ENCODE results near the gene PPCS. TPM values are rescaled to one million over a fixed set of nuclear protein-coding genes. Genes with fewer than 3 reads are reported as not detected.

PPCS gene
- total RNA-seq: 32.6 and 33.9 TPM in 2 replicates
- long read RNA-seq, transcript PPCS-203 (3 exons, 1,431 nt): major isoform, 39 of 47 reads
- long read RNA-seq, partial matches to known transcripts: 1 of 47 reads
- long read RNA-seq, other reads (novel, unspliced or antisense): 4 of 47 reads

DNA sequence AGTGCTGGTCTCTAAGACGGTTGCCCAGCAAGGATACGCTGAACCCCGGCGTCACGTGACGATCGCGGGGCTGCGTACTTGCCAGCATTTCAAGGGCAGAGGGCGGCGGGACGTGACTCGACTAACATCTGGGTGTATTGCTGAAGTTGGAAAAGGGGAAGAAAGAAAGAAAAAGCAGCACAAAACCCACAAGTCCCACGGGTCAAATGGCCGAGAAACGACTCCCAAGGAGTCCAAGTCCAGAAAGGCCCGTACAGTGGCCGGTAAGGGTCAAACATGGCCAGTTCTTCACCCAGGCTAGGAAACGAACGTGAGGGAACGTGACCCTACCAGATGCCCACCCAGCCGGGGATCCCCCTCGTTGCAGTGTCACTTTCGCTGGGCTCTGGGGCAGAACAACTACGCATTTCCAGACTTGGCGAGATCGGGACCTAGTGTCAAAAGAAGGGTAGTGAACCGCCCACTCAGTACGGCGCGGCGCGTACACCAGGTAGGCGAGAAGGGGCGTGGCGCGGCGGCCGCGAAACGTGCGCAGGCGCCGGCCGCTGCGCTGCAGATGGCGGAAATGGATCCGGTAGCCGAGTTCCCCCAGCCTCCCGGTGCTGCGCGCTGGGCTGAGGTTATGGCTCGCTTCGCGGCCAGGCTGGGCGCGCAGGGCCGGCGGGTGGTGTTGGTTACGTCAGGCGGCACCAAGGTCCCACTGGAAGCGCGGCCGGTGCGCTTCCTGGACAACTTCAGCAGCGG lies at the start of gene PPCS, which contains the start of gene ZMYND12:
Gene PPCS (plus strand): TSS at position 534 of the 744 bp plus-strand sequence. CDS start 23 bp downstream, at position 557.
Gene ZMYND12 (minus strand): TSS at position 13 of the 744 bp plus-strand sequence. CDS start 25 bp downstream, outside the sequence.
- Mint-ChIP-seq H3K4me1 (peaks cover 23% of the 10 kb centered on the region), H3K4me3 (peak within 1 kb of the TSS; percentile 90), H3K27me3 (ENCODE audit: low read depth) (peaks cover 11% of the 10 kb centered on the region), H3K27ac (ENCODE audit: unreplicated experiment) (peak within 1 kb of the TSS; percentile 97), H3K36me3 (ENCODE audit: low read depth) (peaks cover 3% of the 10 kb centered on the region), H3K9me3 (no peaks in the 10 kb centered on the region)
- TF ChIP-seq, protein P1, sequence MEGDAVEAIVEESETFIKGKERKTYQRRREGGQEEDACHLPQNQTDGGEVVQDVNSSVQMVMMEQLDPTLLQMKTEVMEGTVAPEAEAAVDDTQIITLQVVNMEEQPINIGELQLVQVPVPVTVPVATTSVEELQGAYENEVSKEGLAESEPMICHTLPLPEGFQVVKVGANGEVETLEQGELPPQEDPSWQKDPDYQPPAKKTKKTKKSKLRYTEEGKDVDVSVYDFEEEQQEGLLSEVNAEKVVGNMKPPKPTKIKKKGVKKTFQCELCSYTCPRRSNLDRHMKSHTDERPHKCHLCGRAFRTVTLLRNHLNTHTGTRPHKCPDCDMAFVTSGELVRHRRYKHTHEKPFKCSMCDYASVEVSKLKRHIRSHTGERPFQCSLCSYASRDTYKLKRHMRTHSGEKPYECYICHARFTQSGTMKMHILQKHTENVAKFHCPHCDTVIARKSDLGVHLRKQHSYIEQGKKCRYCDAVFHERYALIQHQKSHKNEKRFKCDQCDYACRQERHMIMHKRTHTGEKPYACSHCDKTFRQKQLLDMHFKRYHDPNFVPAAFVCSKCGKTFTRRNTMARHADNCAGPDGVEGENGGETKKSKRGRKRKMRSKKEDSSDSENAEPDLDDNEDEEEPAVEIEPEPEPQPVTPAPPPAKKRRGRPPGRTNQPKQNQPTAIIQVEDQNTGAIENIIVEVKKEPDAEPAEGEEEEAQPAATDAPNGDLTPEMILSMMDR (conservative IDR thresholded peaks at IDR 0.05): peak; percentile 27
- peak; percentile 77 for DNase-seq (ENCODE audit: low read depth, low spot score)

DNA sequence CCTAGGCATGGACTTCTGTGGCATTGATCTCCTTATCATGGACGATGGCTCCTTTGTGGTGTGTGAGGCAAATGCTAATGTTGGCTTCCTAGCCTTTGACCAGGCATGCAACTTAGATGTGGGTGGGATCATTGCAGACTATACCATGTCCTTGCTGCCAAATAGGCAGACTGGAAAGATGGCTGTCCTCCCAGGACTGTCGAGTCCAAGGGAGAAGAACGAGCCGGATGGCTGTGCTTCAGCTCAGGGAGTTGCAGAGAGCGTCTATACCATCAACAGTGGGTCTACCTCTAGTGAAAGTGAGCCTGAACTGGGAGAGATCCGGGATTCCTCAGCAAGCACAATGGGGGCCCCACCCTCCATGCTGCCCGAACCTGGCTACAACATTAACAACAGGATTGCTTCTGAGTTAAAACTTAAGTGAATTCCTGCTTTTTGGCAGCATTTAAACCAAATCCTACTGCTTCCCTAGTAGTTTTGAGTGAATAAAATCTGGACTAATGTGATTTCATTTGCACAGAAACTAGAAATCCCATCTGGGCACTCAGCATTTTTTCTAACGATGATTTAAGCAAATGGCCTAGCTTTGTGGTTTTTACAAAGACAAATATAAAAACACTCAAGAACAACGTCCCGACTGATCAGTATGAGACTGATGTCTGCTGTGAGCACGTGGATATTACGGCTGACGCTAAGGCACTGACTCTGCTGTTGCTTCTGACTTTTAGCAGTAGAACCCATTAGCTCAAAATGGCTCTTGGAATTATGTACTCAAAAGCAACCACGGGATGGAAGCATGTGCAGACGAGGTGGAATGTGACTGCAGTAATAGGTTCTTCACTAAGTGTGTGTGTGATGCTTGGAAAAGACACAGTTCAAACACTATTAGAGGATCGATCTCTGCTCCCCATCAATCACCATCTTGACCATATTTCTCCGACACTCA lies 41.5 kb upstream of the PPCS start:
- H3K9me3 Mint-ChIP-seq: no peaks in the 10 kb centered on the region
- no peaks in the 10 kb centered on the region for H3K36me3 Mint-ChIP-seq (ENCODE audit: low read depth)
- DNase-seq (ENCODE audit: low read depth, low spot score): no peak
- no peak overlapping the region for H3K4me3 Mint-ChIP-seq
- TF ChIP-seq, protein P1 (conservative IDR thresholded peaks at IDR 0.05): no peak
- H3K4me1 Mint-ChIP-seq: no peaks in the 10 kb centered on the region
- no peak overlapping the region for H3K27ac Mint-ChIP-seq (ENCODE audit: unreplicated experiment)
- peaks cover 5% of the 10 kb centered on the region for H3K27me3 Mint-ChIP-seq (ENCODE audit: low read depth)

DNA sequence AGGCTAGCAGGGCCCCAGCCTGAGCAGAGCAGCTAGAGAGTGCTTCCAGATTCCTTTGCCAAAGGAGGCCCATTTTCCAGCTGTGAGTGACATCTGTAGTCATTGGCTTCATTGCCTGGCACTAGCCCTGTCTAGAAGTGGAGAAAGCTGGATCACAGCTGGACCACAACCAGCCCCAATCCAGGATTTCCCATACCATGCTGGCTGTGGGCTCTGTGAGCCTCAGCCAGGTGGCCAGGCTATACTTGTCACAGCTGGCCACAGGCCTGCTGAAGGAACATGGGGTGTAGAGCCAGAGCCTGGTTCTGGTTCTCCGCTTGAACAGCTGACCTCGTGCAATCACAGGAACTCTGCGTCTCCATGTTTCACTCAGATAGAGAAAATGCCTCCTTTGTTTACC lies 39.2 kb upstream of the PPCS start:
- TF ChIP-seq, protein P1 (conservative IDR thresholded peaks at IDR 0.05): no peak
- Mint-ChIP-seq H3K27ac (ENCODE audit: unreplicated experiment) (no peak overlapping the region), H3K27me3 (ENCODE audit: low read depth) (no peaks in the 10 kb centered on the region), H3K9me3 (no peaks in the 10 kb centered on the region), H3K4me1 (no peaks in the 10 kb centered on the region), H3K36me3 (ENCODE audit: low read depth) (no peaks in the 10 kb centered on the region), H3K4me3 (no peak overlapping the region)
- no peak for DNase-seq (ENCODE audit: low read depth, low spot score)

DNA sequence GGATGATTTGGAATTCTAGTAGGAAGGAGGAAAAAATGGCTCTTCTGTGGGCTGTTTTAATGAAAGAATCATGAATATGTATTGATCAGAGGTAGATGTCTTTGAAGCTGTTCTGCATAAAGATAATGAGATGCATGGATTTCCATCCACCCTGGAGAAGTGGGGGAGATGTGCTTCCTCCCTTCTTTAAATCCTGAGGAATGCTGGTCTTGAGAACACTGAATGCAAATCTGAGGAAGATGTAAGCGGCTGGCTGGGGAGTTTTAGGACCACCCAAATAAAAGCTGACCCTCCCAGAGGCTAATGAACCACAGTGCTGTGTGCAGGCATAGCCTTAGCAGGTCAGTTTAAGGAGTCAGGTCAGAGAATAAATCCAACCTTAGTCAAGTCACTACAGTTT lies 37.8 kb upstream of the PPCS start:
- H3K27me3 Mint-ChIP-seq (ENCODE audit: low read depth): no peaks in the 10 kb centered on the region
- no peak overlapping the region for H3K4me3 Mint-ChIP-seq

More for the DNA sequence above, 37.8 kb upstream of the PPCS start:
- no peak for DNase-seq (ENCODE audit: low read depth, low spot score)
- Mint-ChIP-seq H3K36me3 (ENCODE audit: low read depth) (no peaks in the 10 kb centered on the region), H3K9me3 (no peaks in the 10 kb centered on the region), H3K4me1 (peaks cover 6% of the 10 kb centered on the region), H3K27ac (ENCODE audit: unreplicated experiment) (no peak overlapping the region)
- TF ChIP-seq, protein P1 (conservative IDR thresholded peaks at IDR 0.05): no peak

Measured in neural crest cell (in vitro differentiated cells).